Activated CD4-positive, alpha-beta T cell treated with anti-CD3 and anti-CD28 coated beads, Interleukin-2, amount 50 U/mL, for 16 hours (primary cell): Measurements from ENCODE around the gene DNAJA1.

Experiments used
- DNase-seq: peaks from one replicate; pipeline ENCODE4 v3.0.0-alpha.2; 2020

Gene DNAJA1

GRCh38 chr9:33029231-33029786 lies 4.2 kb downstream of the DNAJA1 start:
- no peak for DNase-seq

- DNase-seq, result no peak
These were observed 5.2 kb downstream of the DNAJA1 start for GRCh38 chr9:33030285-33030684.

- no peak for DNase-seq
These were observed 7.2 kb downstream of the DNAJA1 start for GRCh38 chr9:33032292-33032691.

DNA sequence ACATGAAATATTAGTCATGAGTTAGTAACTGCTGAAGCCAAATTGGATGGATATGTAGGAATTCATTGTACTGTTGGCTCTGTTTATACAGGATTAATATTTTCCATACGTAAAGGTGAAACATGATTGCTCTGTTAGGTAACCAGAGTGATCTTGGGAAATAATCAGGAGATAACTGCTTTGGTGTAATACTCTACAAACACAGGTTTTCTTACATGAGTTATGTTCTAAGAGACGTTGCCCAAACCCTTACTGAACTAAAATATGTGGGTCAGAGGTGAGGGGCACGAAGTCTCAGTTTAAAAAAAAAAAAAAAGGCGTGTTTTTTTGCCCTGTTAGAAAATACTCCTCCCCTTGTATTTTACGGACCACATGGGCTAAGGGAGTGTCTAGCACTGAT lies 7.8 kb downstream of the DNAJA1 start:
- no peak for DNase-seq

GRCh38 chr9:33040792-33041431 lies 15.8 kb downstream of the DNAJA1 start:
- DNase-seq, result no peak

DNA sequence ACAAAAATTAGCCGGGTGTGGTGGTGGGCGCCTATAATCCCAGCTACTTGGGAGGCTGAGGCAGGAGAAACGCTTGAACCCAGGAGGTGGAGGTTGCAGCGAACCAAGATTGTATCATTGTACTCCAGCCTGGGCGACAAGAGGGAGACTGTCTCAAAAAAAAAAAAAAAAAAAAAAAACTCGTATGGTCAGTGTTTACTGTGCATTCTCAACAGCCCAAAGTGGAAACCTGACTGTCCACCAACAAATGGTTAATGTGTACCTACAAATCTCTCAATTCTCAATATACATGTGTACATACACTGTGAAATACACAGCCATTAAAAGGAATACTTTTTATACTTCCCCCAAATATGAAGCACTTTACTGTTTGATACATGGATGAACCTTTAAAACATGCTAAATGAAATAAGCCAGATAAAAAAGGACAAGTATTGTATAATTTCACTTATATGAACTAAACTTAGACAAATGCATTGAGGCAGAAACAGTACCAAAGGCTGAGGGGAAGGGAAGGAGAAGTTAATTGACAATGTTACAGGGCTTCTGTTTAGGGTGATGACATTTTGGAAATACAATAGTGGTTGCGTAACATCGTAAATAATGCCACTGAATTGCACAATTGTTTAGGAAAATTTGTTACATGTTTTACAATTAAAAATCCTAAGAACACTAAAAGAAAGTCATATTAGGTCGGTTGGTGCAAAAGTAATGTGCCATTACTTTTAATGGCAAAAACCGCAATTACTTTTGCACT lies 16.5 kb downstream of the DNAJA1 start:
- DNase-seq, result no peak

- no peak for DNase-seq
These were observed 17.4 kb downstream of the DNAJA1 start for GRCh38 chr9:33042473-33042872.

GRCh38 chr9:33043671-33044070 lies 18.6 kb downstream of the DNAJA1 start:
- no peak for DNase-seq

DNA sequence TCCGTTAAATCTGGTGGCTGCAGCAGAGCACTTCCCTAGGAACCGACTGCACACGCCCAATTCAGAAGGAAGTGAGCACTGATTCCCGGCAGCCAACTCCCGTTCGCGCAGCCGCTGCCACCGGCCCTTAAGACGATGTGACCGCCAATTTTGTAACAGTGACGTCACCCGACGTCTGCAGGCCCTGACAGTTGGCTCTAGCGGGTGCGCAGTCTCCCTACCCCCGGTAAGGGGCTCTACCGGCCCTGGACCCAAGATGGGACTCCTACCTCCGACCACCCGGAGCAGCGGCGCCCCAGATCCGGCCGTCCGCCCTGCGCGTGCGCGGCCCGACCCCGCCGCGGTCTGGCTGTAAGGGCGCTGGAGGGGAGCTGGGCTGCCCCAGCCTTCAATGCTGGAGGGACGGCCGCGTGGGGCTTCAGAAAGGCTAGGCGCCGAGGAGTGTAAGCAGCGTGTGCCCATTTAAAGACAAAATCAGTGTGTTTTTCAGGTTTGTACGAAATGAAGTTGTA lies 19.1 kb downstream of the DNAJA1 start:
- DNase-seq, result peak; percentile 81

DNA sequence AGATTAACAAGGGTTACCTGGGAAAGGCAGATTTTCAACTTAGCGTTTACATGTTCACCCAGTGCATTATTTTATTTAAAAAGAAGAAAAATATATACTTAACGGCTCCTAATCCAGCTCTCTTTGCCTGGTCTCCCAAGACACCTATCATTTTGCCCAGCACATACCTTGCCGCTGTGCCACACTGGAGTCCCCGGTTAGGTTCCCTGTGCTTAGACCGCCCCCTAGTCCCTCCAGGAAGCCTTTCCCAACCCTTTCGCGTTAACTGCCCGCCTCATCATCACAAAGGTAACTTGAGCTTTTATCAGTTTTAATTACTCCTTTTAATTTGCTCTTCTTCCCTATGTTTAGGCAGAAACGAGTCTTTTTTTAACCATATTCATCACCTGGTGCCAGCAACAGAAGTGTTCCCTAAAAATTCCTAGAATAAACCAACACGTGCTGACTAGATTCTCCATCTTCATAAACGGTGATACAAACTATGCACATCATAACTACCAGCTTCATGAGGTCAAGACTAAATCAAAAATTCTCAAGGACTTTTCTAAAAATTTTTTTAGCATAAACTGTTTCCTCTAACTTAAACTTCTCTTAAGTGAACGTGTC lies 19.7 kb downstream of the DNAJA1 start:
- DNase-seq, result no peak

DNA sequence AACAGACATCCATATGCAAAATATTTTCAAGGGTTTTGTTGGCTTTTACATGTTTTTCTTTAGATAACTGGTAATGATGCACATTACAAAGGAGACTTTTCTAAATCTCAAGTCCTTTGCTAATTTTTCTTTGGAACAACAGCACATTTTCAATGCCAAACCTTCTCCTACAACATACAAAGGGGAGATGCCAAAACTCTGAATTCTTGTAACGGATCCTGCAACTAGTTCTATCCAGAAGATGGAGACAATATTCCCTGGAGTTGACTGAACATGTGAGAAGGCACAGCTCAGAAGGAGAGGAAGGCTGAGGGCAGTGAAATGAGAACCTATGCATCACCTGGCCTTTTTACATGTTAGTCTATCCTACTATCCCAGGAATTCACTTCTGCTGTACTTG lies 21.0 kb downstream of the DNAJA1 start:
- no peak for DNase-seq

- DNase-seq, result no peak
These were observed 23.0 kb downstream of the DNAJA1 start for GRCh38 chr9:33048054-33048465.

DNA sequence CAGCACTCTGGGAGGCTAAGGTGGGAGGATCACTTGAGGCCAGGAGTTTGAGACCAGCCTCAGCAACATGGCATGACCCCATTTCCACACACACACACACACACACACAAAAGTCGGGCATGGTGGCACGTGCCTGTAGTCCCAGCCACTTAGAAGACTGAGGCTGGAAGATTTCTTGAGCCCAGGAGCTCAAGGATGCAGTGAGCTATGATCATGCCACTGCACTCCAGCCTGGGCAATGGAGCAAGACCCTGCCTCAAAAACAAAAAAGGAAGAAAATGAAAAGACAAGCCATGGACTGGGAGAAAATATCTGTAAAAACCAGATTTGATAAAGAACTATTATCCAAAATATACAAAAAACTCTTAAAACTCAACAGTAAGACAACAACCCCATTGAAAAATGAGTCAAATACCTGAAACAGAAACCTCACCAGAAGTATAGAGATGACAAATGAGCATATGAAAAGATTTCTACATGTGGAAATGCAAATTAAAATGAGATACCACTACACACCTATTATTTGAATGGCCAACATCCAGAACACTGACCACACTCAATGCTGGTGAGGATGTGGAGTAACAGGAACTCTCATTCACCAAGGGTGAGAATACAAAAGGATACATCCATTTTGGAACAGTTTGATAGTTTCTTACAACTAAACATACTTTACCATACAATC lies 24.7 kb downstream of the DNAJA1 start:
- peak; percentile 31 for DNase-seq

- no peak for DNase-seq
These were observed 26.1 kb downstream of the DNAJA1 start for GRCh38 chr9:33051144-33051543.

DNA sequence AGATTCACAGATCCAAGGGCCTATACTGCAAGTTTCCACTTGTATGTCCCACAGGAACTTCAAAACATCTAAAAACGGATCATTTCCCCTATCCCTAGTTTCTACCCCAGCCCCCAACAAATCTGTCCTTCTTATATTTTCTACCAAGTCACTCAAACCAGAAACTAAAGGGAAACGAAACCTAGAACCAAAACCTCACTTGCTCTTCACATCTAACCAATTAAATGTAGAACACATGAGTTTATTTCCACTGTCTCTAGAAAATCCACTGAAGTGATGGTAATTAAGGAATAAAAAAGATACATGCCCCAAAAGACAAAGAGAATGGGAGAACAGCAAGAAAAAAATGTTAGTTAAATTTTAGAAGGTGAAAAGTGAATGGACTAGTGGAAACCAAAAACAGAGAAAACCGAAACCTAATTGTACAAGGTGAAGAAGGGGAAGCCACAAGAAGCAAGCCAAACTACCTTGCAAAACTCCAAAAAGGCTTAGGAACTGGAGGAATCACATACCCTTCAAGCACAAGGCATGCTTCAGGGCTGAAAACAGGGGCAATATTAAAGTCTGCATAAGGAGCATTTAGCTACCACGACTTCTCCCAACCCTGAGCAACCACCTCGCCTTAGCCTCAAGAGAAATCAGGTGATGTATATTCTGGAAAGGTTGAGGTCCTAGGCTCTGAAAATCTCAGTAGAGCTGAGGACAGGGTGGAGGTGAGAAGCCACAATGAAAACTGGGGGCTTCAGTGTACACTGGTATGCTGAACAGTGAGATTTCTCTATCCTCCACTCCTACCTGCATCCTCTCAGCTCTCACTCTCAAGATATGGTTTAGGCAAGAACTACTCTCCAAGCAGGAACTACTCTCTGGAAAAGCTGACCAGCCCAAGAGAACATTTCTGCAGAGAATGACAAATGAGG lies 40.3 kb downstream of the DNAJA1 start:
- DNase-seq, result no peak

DNA sequence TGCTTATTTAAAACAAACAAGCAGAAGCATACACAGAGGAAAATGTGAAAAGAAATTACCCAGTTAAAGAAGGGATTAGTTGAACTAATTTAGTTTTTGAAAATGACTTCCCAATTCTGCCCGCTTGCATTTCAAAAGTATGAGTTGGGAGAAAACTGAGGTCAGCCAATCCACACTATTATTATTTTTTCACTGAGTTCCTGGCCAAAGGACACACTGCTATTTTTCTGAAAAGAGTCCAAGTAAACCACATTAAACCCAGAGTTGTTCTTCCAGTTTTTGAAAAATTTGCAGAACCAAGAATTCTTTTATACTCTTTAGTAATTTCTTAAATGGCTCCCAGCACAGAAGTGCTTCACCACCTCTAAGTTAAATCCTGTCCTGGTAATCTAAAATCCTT lies 43.9 kb downstream of the DNAJA1 start:
- DNase-seq, result no peak

DNA sequence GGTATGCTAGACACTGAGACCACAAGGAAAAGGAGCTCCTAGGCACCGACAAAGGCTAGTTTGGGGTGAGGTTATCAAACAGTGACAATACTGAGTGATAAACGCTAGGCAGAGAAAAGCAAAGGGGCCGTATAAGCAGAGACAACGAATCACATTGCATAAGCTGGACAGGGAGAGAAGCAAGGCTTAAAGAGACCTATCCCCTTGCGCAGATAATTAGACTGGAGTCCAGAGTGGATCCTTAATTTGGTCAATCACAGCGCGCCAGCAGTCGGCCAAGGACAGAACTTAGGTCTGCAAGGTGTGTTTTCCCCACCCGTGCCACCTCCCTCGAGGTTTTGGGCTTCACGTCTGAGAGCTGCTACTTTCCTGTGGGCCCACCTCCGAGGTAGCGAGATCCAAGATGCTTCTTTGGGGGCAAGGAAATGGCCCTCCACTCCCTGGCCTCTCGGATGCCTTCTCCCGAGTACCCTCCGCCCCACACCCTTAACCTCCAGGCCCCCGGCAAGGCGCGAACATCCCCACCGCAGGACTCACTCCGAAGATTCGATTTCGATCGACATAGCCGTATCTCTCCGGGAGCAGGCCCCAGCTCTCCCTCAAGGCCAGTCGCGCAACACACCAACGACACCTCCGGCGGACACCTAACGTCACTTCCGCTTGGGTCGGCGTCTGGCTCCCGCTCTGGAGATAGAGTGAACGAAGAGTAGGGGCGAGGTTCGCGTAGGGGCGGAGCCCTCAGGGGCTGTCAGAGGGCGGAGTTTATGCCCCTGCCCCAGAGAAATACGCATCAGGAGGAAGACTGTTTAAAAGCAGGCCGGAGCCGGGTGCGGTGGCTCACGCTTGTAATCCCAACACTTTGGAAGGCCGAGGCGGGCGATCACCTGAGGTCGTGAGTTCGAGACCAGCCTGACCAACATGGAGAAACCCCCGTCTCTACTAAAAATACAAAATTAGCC lies 51.3 kb downstream of the DNAJA1 start, which contains the start of gene SMU1:
Gene SMU1, minus strand, starts transcription at position 629 of the 959 bp plus-strand sequence. Its CDS starts 66 bp downstream, at position 563.
- peak; percentile 98 for DNase-seq

DNA sequence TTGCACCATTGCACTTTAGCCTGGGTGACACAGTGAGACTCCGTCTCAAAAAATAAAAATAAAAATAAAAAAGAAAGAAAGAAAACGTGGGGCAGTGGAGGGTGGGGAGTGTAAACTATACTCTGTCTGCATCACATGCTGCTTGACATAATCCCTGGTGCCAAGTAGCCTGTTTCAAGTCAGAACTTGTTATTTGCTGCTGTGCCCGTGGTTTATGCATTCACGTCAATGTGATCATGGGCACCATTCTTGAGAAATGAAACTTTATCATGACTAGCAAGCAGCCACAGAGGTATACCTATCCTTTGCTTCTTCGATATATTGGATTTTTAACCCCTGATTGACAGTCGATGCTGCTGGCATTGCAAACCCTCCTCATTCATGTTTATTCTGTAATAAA lies 55.5 kb downstream of the DNAJA1 start:
- DNase-seq, result no peak

- DNase-seq, result peak; percentile 90
These were observed 56.2 kb downstream of the DNAJA1 start for GRCh38 chr9:33081128-33081851.

GRCh38 chr9:33082128-33082527 lies 57.1 kb downstream of the DNAJA1 start:
- no peak for DNase-seq
